Stimulated activated CD8-positive, alpha-beta memory T cell treated with anti-CD3 and anti-CD28 coated beads, Interleukin-12 subunit alpha, Interleukin-12 subunit beta, amount 100 ng/mL, for 1 hour (primary cell): ENCODE measurements around the gene CITED4.

Source experiments
- DNase-seq: peaks from one replicate; pipeline ENCODE4 v3.0.0-alpha.2; 2020; ENCODE audit warnings: low read depth

The CITED4 gene

DNA sequence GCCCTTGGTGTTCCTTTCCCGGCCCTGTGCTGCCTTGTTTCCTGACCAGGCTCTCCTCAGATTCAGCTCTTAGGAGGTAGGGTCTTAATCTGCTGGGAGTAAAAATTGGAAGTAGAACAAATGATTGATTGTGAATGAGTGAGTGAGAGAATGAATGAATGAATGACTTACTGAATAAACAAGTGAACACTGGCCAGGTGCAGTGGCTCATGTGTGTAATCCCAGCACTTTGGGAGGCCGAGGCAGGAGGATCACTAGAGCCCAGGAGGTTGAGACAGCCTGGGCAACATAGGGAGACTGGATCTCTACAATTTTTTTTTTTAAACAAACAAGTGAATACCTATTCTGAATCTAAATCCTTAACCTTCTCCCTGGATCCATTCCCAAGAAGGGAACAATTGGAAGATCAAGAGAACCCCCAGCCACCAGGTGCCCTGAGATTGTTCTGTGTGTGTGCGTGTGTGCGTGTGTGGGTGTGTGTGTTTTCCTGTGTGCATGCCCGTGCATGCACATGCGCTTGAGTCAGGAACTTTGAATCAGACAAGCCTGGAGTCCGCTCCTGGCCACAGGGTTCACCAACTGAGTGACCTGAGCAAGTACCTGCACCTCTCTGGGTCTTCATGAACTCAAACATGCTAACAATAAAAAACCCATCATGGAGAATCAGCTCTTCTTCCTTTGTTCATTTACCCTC is 24.3 kb upstream of the CITED4 start:
- no peak for DNase-seq

- DNase-seq: no peak
Measured at GRCh38 chr1:40884055-40884795, 22.1 kb upstream of the CITED4 start.

DNA sequence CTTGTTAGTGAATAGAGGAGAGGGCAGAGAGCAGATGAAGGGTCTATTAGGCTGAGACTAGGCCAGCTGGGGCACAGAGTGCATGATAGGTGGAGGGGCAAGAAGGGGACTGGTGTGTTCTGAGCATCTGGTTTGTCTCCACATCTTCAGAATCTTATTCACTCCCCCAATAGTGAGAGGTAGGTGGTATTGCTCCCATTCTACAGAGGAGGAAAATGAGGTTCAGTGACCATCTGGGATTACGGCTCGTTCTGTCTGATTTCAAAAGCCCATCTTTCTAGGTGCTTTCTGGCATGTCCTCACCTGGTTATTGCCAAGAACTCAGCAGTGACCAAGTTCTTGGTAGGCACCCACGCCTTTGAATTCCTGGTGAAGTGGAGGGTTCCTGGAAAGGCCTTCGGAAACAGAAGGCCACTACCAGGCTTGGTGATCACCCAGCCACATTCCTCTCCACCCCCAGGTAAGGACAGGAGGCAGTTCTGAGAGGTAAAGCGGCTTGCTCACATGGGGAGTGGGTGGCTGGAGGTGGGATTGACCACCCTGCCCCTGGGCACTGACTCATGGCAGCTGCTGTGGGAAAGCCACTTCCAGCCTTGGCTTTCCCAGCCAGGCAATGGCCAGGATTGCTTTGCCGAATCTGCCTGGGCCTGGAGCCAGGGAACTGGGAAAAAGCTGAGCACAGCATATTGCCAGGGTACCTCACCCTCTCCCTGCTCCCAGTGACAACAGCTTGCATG is 18.8 kb upstream of the CITED4 start:
- no peak for DNase-seq

- no peak for DNase-seq
Measured at GRCh38 chr1:40879482-40880175, 17.5 kb upstream of the CITED4 start.

GRCh38 chr1:40878906-40879305 is 16.7 kb upstream of the CITED4 start:
- no peak for DNase-seq

DNA sequence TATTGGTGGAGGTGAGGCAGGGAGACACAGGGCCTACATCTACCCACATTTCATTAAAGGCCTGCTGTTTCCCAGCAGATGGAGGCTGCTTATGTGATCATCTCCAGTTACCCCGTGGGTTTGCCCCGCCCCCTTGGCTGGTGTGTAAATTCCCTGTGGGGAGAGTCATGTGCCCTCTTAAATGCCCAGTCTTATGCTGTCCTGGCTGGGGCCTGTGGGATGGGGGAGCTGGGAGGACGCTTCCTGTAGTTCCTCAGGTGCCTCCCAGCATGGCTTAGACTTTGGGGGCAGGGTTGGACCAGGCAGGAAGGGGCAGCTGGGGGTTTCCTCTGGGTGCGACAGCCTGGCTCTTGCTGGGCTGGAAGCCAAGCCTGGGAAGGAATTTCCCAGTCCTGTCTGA is 15.5 kb upstream of the CITED4 start:
- DNase-seq: no peak

- DNase-seq: no peak
Measured at GRCh38 chr1:40876891-40877290, 14.7 kb upstream of the CITED4 start.

DNA sequence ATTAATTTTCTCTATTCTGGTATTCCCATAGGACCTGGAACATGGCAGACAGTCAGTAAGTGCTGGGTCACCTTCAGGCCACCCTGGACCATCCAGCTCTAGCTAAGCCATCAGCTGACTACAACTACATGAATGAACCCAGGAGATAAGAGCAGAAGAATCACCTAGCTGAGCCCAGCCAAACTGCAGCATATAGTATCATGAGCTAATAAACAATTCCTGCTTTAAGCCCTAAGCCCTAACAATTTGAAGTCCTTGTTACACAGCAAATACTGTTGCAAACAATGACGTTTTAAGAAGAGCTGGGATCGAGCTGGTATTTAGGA is 14.2 kb upstream of the CITED4 start:
- DNase-seq: no peak

GRCh38 chr1:40873863-40874472 is 11.8 kb upstream of the CITED4 start:
- DNase-seq: no peak

DNA sequence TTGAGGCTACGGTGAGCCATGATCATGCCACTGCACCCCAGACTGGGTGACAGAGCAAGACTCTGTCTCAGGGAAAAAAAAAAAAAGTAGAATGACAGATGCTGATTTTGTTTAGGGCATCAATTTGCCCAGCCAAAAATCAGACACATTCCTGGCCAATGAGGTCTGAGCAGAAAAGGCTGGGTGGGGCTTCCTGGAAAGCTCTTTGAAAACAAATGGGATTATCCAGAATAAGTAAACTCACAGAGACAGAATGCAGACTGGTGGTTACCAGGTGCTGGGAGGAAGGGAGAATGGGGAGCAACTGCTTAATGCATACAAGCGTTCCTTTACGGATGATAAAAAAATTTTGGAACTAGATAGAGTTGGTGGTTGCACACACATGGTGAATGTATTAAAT is 10.1 kb upstream of the CITED4 start:
- DNase-seq: no peak

- no peak for DNase-seq
Measured at GRCh38 chr1:40870135-40870728, 8.1 kb upstream of the CITED4 start.

GRCh38 chr1:40868051-40868723 is 6.0 kb upstream of the CITED4 start:
- no peak for DNase-seq

GRCh38 chr1:40861224-40862003 is 749 bp downstream of the CITED4 start:
- DNase-seq: no peak

GRCh38 chr1:40860706-40861223 is 1.4 kb downstream of the CITED4 start:
- no peak for DNase-seq

- no peak for DNase-seq
Measured at GRCh38 chr1:40858856-40859416, 3.2 kb downstream of the CITED4 start.

DNA sequence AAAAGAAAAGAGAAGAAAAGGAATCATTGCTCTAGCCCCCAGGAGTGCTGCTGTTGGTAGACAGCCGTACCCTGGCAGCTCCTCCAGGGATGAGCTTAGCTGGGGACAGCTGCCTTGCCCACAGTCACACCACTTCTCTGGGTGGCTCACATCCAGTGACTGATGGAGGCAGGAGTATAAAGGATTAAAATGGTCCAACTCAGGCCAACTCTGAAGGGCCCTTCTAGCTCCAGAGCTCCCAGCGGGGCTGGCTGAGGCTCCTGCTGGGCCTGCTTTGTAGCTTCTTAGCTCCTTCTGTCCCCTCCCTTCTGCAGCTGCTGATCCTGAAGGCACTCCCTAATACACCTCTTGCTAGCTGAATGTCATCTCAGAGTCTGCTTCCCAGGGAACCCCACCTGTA is 4.4 kb downstream of the CITED4 start:
- DNase-seq: no peak

DNA sequence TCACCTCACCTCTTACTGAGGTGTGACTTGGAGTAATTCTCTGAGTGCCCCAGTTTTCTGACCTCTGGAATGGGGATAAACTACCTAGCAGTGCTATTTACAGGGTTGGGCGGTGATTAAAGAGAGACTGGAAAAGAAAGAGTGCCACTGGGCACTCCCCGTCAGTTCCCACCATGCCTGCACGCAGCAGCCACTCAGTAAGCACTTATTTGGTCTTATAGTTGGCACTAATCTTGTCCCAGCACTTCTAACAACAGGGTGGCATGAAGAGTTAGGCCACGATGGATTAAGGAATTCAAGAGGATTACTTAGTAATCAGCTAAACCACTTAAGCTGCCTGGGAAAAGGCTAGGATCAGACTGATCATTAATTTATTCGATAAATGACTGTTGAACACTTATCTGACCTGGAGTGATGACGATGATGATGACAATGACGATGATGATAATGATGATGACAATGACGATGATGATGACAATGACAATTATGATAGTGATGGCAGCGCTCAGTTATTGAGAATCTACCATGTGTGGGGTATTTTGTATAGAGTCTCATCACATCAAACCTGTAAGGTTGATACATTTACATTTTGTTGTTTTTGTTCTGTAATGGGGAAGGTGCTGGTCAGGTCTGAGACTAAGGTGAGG is 5.4 kb downstream of the CITED4 start:
- no peak for DNase-seq

GRCh38 chr1:40856116-40856515 is 6.0 kb downstream of the CITED4 start:
- no peak for DNase-seq

DNA sequence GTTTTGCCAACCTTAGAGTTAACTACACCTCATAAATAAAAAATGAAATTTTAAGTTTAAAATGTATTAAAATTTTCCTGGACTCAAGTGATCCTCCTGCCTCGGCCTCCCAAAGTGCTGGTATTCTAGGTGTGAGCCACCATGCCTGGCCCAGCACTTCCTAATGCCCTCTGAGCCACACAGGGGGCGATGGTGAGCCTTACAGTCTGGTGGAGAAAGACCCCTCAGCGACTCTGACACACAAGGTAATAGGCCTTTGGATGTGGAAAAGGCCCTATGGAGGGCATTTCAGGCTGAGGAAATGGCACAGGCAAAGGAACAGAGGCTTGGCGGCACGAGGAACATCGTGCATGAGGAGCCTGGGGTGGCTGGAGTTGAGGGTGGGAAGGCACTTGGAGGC is 6.7 kb downstream of the CITED4 start:
- no peak for DNase-seq

- no peak for DNase-seq
Measured at GRCh38 chr1:40853885-40854170, 8.3 kb downstream of the CITED4 start.
